IMR-90 (cell line): ENCODE results near the gene CLEC5A. TPM values are rescaled to one million over a fixed set of nuclear protein-coding genes. Genes with fewer than 3 reads are reported as not detected.

ENCODE experiments used
- ATAC-seq: fragments of 200-7000 bp; cut with Tn5 transposase; 2 replicates; pipeline ENCODE4 v1.9.1; 2020; ENCODE audit warnings: low read depth, mild to moderate bottlenecking, moderate library complexity
- BruUV-seq: library from RNA; stranded (reverse); fragments of 400-500 nt; replicated peaks from 2 replicates; lab custom pipeline; 2021; lab: Mats Ljungman, UMichigan
- CTCF ChIA-PET: fragments of 300-600 bp; formaldehyde crosslinking; extraction: SDS; loops from one replicate; lab custom pipeline; 2021; ENCODE audit warnings: antibody characterized with exemption; lab: Yijun Ruan, JAX
- POLR2A ChIA-PET: fragments of 300-600 bp; sonication (Branson Sonifier 250); formaldehyde crosslinking; loops from one replicate; lab custom pipeline; 2022; ENCODE audit warnings: antibody characterized with exemption; ENCODE audit not compliant: unreplicated experiment; lab: Charles Lee
- DNase-seq: peaks from one replicate; pipeline ENCODE4 v3.0.0; 2013
- H2AFZ ChIP-seq: replicated peaks from 2 replicates; pipeline ENCODE3; 2013; ENCODE audit warnings: low read length, mild to moderate bottlenecking; ENCODE audit not compliant: poor library complexity
- H2AK5ac ChIP-seq: 2 replicates; pipeline ENCODE4 v1.6.1; 2013; ENCODE audit warnings: low read depth, low read length, inconsistent platforms
- H2AK9ac ChIP-seq: replicated peaks from 2 replicates; pipeline ENCODE3; 2013; ENCODE audit warnings: mild to moderate bottlenecking, low read depth, low read length, moderate library complexity; ENCODE audit not compliant: poor library complexity
- H2BK120ac ChIP-seq: 2 replicates; pipeline ENCODE4 v1.6.1; 2013; ENCODE audit warnings: low read depth, low read length, inconsistent platforms
- H2BK15ac ChIP-seq: 3 replicates; pipeline ENCODE4 v1.6.1; 2013; ENCODE audit warnings: low read depth, low read length, inconsistent platforms
- H2BK20ac ChIP-seq: 2 replicates; pipeline ENCODE4 v1.6.1; 2013; ENCODE audit warnings: low read depth, mild to moderate bottlenecking, inconsistent platforms, low read length, moderate library complexity
- H2BK5ac ChIP-seq: 2 replicates; pipeline ENCODE4 v1.6.1; 2013; ENCODE audit warnings: mild to moderate bottlenecking, low read depth, low read length, inconsistent platforms; ENCODE audit not compliant: poor library complexity, severe bottlenecking
- H3K14ac ChIP-seq: replicated peaks from 2 replicates; pipeline ENCODE4 v1.6.1; 2013; ENCODE audit warnings: low read depth, low read length, inconsistent platforms
- H3K18ac ChIP-seq: 2 replicates; pipeline ENCODE4 v1.6.1; 2013; ENCODE audit warnings: low read depth, low read length, control low read depth
- H3K23ac ChIP-seq: 2 replicates; pipeline ENCODE4 v1.6.1; 2013; ENCODE audit warnings: low read depth, low read length, inconsistent platforms
- H3K27ac ChIP-seq: 2 replicates; pipeline ENCODE4 v1.5.1; 2013; ENCODE audit warnings: mild to moderate bottlenecking, control low read depth, low read length; ENCODE audit not compliant: insufficient read depth
- H3K27me3 ChIP-seq: 2 replicates; pipeline ENCODE4 v1.6.1; 2013; ENCODE audit warnings: low read length; ENCODE audit not compliant: control insufficient read depth, insufficient read depth
- H3K36me3 ChIP-seq: 2 replicates; pipeline ENCODE4 v1.6.1; 2013; ENCODE audit warnings: low read length, mixed read lengths; ENCODE audit not compliant: control insufficient read depth, insufficient read depth
- H3K4ac ChIP-seq: 2 replicates; pipeline ENCODE4 v1.6.1; 2013; ENCODE audit warnings: low read depth, low read length, inconsistent platforms
- H3K4me1 ChIP-seq: 2 replicates; pipeline ENCODE4 v1.6.1; 2013; ENCODE audit warnings: low read length, mixed read lengths; ENCODE audit not compliant: control insufficient read depth, insufficient read depth
- H3K4me2 ChIP-seq: 2 replicates; pipeline ENCODE4 v1.6.1; 2013; ENCODE audit warnings: low read depth, mild to moderate bottlenecking, control low read depth, low read length, moderate library complexity
- H3K4me3 ChIP-seq: 2 replicates; pipeline ENCODE4 v1.5.1; 2013; ENCODE audit warnings: low read depth, mild to moderate bottlenecking, control low read depth, low read length, moderate library complexity; ENCODE audit not compliant: insufficient read depth
- H3K56ac ChIP-seq: 2 replicates; pipeline ENCODE4 v1.6.1; 2013; ENCODE audit warnings: low read length, inconsistent platforms; ENCODE audit not compliant: insufficient read depth; ENCODE audit errors: extremely low read depth
- H3K79me1 ChIP-seq, 2 experiments: 2 replicates each; pipeline ENCODE4 v1.6.1; 2013; ENCODE audit warnings: low read length in 2 of 2, inconsistent platforms in 1 of 2, low read depth in 1 of 2
- H3K9ac ChIP-seq: 2 replicates; pipeline ENCODE4 v1.6.1; 2013; ENCODE audit warnings: low read depth, low read length, control low read depth
- H3K9me1 ChIP-seq: 2 replicates; pipeline ENCODE4 v1.6.1; 2013; ENCODE audit warnings: low read length, inconsistent platforms; ENCODE audit not compliant: insufficient read depth
- H3K9me3 ChIP-seq: 2 replicates; pipeline ENCODE4 v1.6.1; 2013; ENCODE audit warnings: low read length; ENCODE audit not compliant: control insufficient read depth, insufficient read depth
- H4K20me1 ChIP-seq: 2 replicates; pipeline ENCODE4 v1.6.1; 2013; ENCODE audit warnings: low read length, inconsistent platforms; ENCODE audit not compliant: insufficient read depth
- H4K5ac ChIP-seq: 2 replicates; pipeline ENCODE4 v1.6.1; 2013; ENCODE audit warnings: mild to moderate bottlenecking, low read depth, low read length, control low read depth
- H4K8ac ChIP-seq, 2 experiments: 2 replicates each; pipeline ENCODE4 v1.6.1; 2013; ENCODE audit warnings: low read depth in 2 of 2, low read length in 2 of 2, control low read depth in 1 of 2, inconsistent platforms in 1 of 2
- H4K91ac ChIP-seq: 2 replicates; pipeline ENCODE4 v1.6.1; 2013; ENCODE audit warnings: low read depth, low read length, inconsistent platforms; ENCODE audit not compliant: insufficient read depth
- BHLHE40 ChIP-seq: fragments of 150-350 bp; IDR thresholded peaks from 2 replicates; pipeline ENCODE4 v1.6.1; 2016; ENCODE audit warnings: mild to moderate bottlenecking, low read depth, low read length
- CEBPB ChIP-seq: IDR thresholded peaks from 2 replicates; pipeline ENCODE4 v1.6.1; 2012; ENCODE audit warnings: low read depth, low read length, improper control_type of control experiment
- CHD1 ChIP-seq: IDR thresholded peaks from 2 replicates; pipeline ENCODE4 v1.6.1; 2012; ENCODE audit warnings: low read depth, low read length, improper control_type of control experiment
- CTCF ChIP-seq: conservative IDR thresholded peaks from 2 replicates; pipeline ENCODE4 v1.5.1; 2012; ENCODE audit warnings: mild to moderate bottlenecking, low read depth, low read length, improper control_type of control experiment
- FOS ChIP-seq: fragments of 150-350 bp; IDR thresholded peaks from 2 replicates; pipeline ENCODE4 v1.6.1; 2016; ENCODE audit warnings: low read depth, low read length
- MAFK ChIP-seq: IDR thresholded peaks from 2 replicates; pipeline ENCODE4 v1.6.1; 2012; ENCODE audit warnings: low read depth, low read length, improper control_type of control experiment
- MAZ ChIP-seq: IDR thresholded peaks from 2 replicates; pipeline ENCODE4 v1.6.1; 2012; ENCODE audit warnings: low read depth, mild to moderate bottlenecking, low read length, improper control_type of control experiment, moderate library complexity, borderline replicate concordance
- MXI1 ChIP-seq: IDR thresholded peaks from 2 replicates; pipeline ENCODE4 v1.6.1; 2012; ENCODE audit warnings: low read depth, mild to moderate bottlenecking, low read length, moderate library complexity, borderline replicate concordance
- NFE2L2 ChIP-seq: fragments of 150-350 bp; IDR thresholded peaks from 2 replicates; pipeline ENCODE4 v1.6.1; 2016; ENCODE audit warnings: low read depth, mild to moderate bottlenecking, low read length
- POLR2A ChIP-seq: IDR thresholded peaks from 2 replicates; pipeline ENCODE4 v1.6.1; 2012; ENCODE audit warnings: mild to moderate bottlenecking, low read depth, low read length
- RAD21 ChIP-seq: IDR thresholded peaks from 2 replicates; pipeline ENCODE4 v1.6.1; 2012; ENCODE audit warnings: low read length, improper control_type of control experiment
- RCOR1 ChIP-seq: IDR thresholded peaks from 2 replicates; pipeline ENCODE4 v1.6.1; 2012; ENCODE audit warnings: mild to moderate bottlenecking, low read length, improper control_type of control experiment; ENCODE audit not compliant: insufficient replicate concordance
- RFX5 ChIP-seq: IDR thresholded peaks from 2 replicates; pipeline ENCODE4 v1.8.0; 2012; ENCODE audit warnings: low read depth, mild to moderate bottlenecking, low read length, moderate library complexity
- SMC3 ChIP-seq: fragments of 150-350 bp; IDR thresholded peaks from 2 replicates; pipeline ENCODE4 v1.6.1; 2016; ENCODE audit warnings: low read depth, mild to moderate bottlenecking, antibody characterized with exemption, low read length, moderate library complexity
- WGBS, 2 experiments: methylation state at CpG; one replicate each; pipeline versions ENCODE4 v1.1.5 to v1.1.7; 2013; ENCODE audit warnings: missing lambda C conversion rate in 2 of 2; ENCODE audit not compliant: insufficient read length in 1 of 2; ENCODE audit errors: extremely low coverage in 2 of 2; 5-methylcytosine and 5-hydroxymethylcytosine counted together
- dilution Hi-C: fragments of 300-500 bp; cut with HindIII; formaldehyde crosslinking; loops from one replicate; pipeline ENCODE4 v1.14.3; 2018; ENCODE audit warnings: low sequenced_read_pairs; ENCODE audit not compliant: unreplicated experiment
- in situ Hi-C: fragments of 300-500 bp; cut with MboI; formaldehyde crosslinking; loops from 3 replicates; pipeline ENCODE4 v1.14.3; 2019; ENCODE audit warnings: low sequenced_read_pairs, inconsistent platforms, mixed read lengths
- intact Hi-C: fragments of 100-400 bp; cut with micrococcal nuclease; formaldehyde crosslinking; loops from 2 replicates; pipeline ENCODE4 v1.10.0; 2022
- polyA plus RNA-seq, 3 experiments: library from polyadenylated mRNA; depleted of rRNA; stranded (reverse); fragments of >200 nt; gene quantifications; 2 replicates each; pipeline ENCODE4 v1.2.3, GENCODE V29; 2012; ENCODE audit warnings: low replicate concordance in 1 of 3
- total RNA-seq: library from RNA; depleted of rRNA; stranded (reverse); fragments of >200 nt; gene quantifications from 2 replicates; pipeline ENCODE4 v1.2.3, GENCODE V29; 2012
- TF ChIP-seq, protein P1 (sequence below): fragments of 150-350 bp; IDR thresholded peaks from 2 replicates; pipeline ENCODE4 v1.6.1; 2017; ENCODE audit warnings: mild to moderate bottlenecking, antibody characterized with exemption, low read length, low read depth
- TF ChIP-seq, protein P2 (sequence below): fragments of 150-350 bp; IDR thresholded peaks from 2 replicates; pipeline ENCODE4 v1.6.1; 2016; ENCODE audit warnings: low read depth, mild to moderate bottlenecking, low read length, moderate library complexity, borderline replicate concordance

The CLEC5A gene
- total and polyA plus RNA-seq, 2 of the 4 experiments (the other 2 are of a cell fraction) = not detected

DNA sequence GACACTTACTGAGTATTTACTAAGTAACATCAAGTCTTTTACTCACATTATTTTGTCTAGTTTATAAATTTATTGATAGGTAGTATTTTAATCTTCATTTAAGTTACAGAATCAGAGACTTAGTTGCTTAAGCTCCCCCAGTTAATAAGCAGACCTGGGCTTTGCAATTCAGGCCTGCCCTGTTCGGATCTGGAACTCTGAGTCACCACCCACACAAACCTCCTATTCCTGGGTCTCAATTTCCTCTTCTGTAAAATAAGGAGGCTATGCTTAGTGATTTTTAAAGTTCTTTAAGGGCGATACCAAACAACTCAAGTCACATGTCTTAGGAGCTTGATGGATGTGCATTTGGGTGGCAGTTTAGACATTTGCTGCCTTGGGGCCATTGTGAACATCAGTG, 45.4 kb upstream of the CLEC5A start:
- H3K27me3 ChIP-seq = no peaks in the 10 kb centered on the region
- DNase-seq = no peak
- H4K8ac ChIP-seq = no peak overlapping the region
- no CpG with 5 or more reads among the region's 2 CpGs for WGBS, 2 experiments
- no peak overlapping the region for H3K27ac ChIP-seq
- H4K91ac ChIP-seq = no peak overlapping the region
- no peak overlapping the region for H2AK5ac ChIP-seq
- no peak overlapping the region for H3K9ac ChIP-seq
- no TSS peak for BruUV-seq
- no peak overlapping the region for H3K56ac ChIP-seq
- in situ Hi-C loops = no loop called here
- H3K14ac ChIP-seq = no peak overlapping the region
- CTCF ChIA-PET = no interaction called here
- no peak overlapping the region for H3K18ac ChIP-seq
- no peaks in the 10 kb centered on the region for H3K9me1 ChIP-seq
- POLR2A ChIA-PET = no interaction called here
- no peaks in the 10 kb centered on the region for H3K36me3 ChIP-seq
- no peak overlapping the region for H4K5ac ChIP-seq
- TF ChIP-seq RCOR1 (no peak), NFE2L2 (no peak), MXI1 (no peak), MAZ (no peak), CEBPB (no peak), FOS (no peak), SMC3 (no peak), CTCF (no peak), CHD1 (no peak), RAD21 (no peak), RFX5 (no peak), MAFK (no peak), BHLHE40 (no peak), POLR2A (no peak)
- TF ChIP-seq, protein P1, sequence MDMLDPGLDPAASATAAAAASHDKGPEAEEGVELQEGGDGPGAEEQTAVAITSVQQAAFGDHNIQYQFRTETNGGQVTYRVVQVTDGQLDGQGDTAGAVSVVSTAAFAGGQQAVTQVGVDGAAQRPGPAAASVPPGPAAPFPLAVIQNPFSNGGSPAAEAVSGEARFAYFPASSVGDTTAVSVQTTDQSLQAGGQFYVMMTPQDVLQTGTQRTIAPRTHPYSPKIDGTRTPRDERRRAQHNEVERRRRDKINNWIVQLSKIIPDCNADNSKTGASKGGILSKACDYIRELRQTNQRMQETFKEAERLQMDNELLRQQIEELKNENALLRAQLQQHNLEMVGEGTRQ = no peak
- TF ChIP-seq, protein P2, sequence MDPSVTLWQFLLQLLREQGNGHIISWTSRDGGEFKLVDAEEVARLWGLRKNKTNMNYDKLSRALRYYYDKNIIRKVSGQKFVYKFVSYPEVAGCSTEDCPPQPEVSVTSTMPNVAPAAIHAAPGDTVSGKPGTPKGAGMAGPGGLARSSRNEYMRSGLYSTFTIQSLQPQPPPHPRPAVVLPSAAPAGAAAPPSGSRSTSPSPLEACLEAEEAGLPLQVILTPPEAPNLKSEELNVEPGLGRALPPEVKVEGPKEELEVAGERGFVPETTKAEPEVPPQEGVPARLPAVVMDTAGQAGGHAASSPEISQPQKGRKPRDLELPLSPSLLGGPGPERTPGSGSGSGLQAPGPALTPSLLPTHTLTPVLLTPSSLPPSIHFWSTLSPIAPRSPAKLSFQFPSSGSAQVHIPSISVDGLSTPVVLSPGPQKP = no peak
- H2BK20ac ChIP-seq = no peak overlapping the region
- no peak overlapping the region for H3K23ac ChIP-seq
- H2AFZ ChIP-seq = no peak overlapping the region
- H2BK120ac ChIP-seq = no peak overlapping the region
- H2BK5ac ChIP-seq = no peak overlapping the region
- H3K9me3 ChIP-seq = peaks cover 26% of the 10 kb centered on the region
- no peak overlapping the region for H2BK15ac ChIP-seq
- no peaks in the 10 kb centered on the region for H3K4me1 ChIP-seq
- H2AK9ac ChIP-seq = no peak overlapping the region
- no peak overlapping the region for H3K4me3 ChIP-seq
- H3K4ac ChIP-seq = no peak overlapping the region
- intact Hi-C loops = no loop called here
- no peaks in the 10 kb centered on the region for H3K79me1 ChIP-seq
- dilution Hi-C loops = no loop called here
- no peaks in the 10 kb centered on the region for H4K20me1 ChIP-seq
- ATAC-seq = no peak
- no peak overlapping the region for H3K4me2 ChIP-seq
